SK-N-SH treated with all-trans-retinoic acid at 6 μM for 48 hours (cell line): ENCODE results near the gene SKI.

Source experiments
- CSDC2 ChIP-seq: fragments of 250-450 bp; sonication (Bioruptor Pico); IDR thresholded peaks from 2 replicates; pipeline ENCODE4 v1.5.0; 2020; ENCODE audit warnings: mild to moderate bottlenecking, moderate library complexity
- PPARA ChIP-seq: fragments of 250-450 bp; sonication (Bioruptor Pico); IDR thresholded peaks from 2 replicates; pipeline ENCODE4 v1.5.0; 2020; ENCODE audit warnings: mild to moderate bottlenecking, borderline replicate concordance
- TOX ChIP-seq: fragments of 250-450 bp; sonication (Bioruptor Pico); IDR thresholded peaks from 2 replicates; pipeline ENCODE4 v1.8.0; 2021; ENCODE audit warnings: mild to moderate bottlenecking, moderate library complexity, borderline replicate concordance
- ZC3H10 ChIP-seq: fragments of 250-450 bp; sonication (Bioruptor Pico); IDR thresholded peaks from 2 replicates; pipeline ENCODE4 v1.5.1; 2021; ENCODE audit warnings: mild to moderate bottlenecking, moderate library complexity
- ZFP3 ChIP-seq: fragments of 250-450 bp; sonication (Bioruptor Pico); IDR thresholded peaks from 2 replicates; pipeline ENCODE4 v1.5.0; 2020; ENCODE audit warnings: mild to moderate bottlenecking, moderate library complexity
- ZNF565 ChIP-seq: fragments of 450-650 bp; formaldehyde crosslinking; conservative IDR thresholded peaks from 2 replicates; pipeline ENCODE4 v1.5.0; 2020; ENCODE audit warnings: low read depth, mild to moderate bottlenecking, moderate library complexity
- TF ChIP-seq, protein P1 (sequence below): fragments of 250-450 bp; sonication (Bioruptor Pico); IDR thresholded peaks from 2 replicates; pipeline ENCODE4 v1.8.0; 2020; ENCODE audit warnings: mild to moderate bottlenecking, moderate library complexity, borderline replicate concordance
- TF ChIP-seq, protein P2 (sequence below): fragments of 250-450 bp; sonication (Bioruptor Pico); IDR thresholded peaks from 2 replicates; pipeline ENCODE4 v1.8.0; 2021; ENCODE audit warnings: low read depth, mild to moderate bottlenecking, moderate library complexity, borderline replicate concordance

DNA sequence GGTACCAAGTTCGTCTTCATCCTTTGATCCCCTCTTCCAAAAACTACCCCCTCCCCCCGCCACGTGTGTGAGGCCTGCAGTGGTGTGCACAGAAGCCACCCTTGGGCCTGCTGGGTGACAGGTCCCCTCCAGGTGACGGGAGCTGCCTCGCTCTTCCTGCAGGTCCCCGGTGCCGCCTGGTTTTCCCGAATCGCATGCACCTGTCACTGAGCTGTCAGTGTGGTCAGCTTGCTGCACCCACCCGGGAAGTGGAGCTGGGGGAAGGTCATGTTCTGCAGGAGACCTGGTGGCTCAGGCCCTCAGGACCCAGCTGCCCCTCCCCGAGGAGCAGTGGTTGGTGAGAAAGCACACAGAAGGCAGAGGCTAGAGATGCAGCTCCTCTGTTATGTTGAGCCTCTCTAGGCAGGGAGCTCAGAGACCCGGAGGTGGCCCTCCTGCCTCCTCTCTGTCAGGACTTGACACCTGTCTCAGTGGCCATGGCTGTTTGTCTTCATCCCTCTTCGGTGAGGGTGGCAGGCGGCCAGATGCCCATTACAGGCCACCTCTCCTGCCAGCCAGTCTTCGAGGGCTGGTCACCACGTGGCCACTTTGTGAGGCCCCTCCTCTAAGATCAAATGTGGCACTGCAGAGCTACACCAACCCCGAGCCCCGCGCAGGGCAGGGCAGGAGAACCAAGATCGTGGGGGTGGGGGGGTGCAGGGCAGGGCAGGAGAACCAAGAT, 60.9 kb downstream of the SKI start:
- TF ChIP-seq ZFP3 (CRISPR knock-in tag), result no peak
- TF ChIP-seq, protein P1, sequence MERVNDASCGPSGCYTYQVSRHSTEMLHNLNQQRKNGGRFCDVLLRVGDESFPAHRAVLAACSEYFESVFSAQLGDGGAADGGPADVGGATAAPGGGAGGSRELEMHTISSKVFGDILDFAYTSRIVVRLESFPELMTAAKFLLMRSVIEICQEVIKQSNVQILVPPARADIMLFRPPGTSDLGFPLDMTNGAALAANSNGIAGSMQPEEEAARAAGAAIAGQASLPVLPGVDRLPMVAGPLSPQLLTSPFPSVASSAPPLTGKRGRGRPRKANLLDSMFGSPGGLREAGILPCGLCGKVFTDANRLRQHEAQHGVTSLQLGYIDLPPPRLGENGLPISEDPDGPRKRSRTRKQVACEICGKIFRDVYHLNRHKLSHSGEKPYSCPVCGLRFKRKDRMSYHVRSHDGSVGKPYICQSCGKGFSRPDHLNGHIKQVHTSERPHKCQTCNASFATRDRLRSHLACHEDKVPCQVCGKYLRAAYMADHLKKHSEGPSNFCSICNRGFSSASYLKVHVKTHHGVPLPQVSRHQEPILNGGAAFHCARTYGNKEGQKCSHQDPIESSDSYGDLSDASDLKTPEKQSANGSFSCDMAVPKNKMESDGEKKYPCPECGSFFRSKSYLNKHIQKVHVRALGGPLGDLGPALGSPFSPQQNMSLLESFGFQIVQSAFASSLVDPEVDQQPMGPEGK (CRISPR knock-in tag), result no peak
- no peak for TF ChIP-seq TOX (CRISPR knock-in tag)
- TF ChIP-seq ZC3H10 (CRISPR knock-in tag), result no peak
- TF ChIP-seq, protein P2, sequence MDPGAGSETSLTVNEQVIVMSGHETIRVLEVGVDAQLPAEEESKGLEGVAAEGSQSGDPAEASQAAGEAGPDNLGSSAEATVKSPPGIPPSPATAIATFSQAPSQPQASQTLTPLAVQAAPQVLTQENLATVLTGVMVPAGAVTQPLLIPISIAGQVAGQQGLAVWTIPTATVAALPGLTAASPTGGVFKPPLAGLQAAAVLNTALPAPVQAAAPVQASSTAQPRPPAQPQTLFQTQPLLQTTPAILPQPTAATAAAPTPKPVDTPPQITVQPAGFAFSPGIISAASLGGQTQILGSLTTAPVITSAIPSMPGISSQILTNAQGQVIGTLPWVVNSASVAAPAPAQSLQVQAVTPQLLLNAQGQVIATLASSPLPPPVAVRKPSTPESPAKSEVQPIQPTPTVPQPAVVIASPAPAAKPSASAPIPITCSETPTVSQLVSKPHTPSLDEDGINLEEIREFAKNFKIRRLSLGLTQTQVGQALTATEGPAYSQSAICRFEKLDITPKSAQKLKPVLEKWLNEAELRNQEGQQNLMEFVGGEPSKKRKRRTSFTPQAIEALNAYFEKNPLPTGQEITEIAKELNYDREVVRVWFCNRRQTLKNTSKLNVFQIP, result no peak
- TF ChIP-seq ZNF565 (CRISPR knock-in tag), result no peak
- TF ChIP-seq PPARA, result no peak
- no peak for TF ChIP-seq CSDC2 (CRISPR knock-in tag)
